ENCODE data around the gene NALF2.

Gene NALF2

GRCh38 chrX:69535661-69536060, 31.5 kb downstream of the NALF2 start:
- Histone ChIP-seq H3K36me3 (ENCODE audit: control insufficient read depth, insufficient read depth, low read length) (no peaks in the 10 kb centered on the region), H3K27ac (ENCODE audit: low read depth, low read length) (no peak overlapping the region), H3K4me1 (ENCODE audit: control insufficient read depth, insufficient read depth, low read length) (no peaks in the 10 kb centered on the region), H3K9ac (ENCODE audit: low read length) (no peak overlapping the region), H3K4me3 (ENCODE audit: low read length) (no peak overlapping the region), H3K27me3 (ENCODE audit: control insufficient read depth, insufficient read depth, low read length) (no peaks in the 10 kb centered on the region)

- H3K4me1 ChIP-seq (ENCODE audit: control insufficient read depth, insufficient read depth, low read length): no peaks in the 10 kb centered on the region
- no peak overlapping the region for H3K9ac ChIP-seq (ENCODE audit: low read length)
- H3K27me3 ChIP-seq (ENCODE audit: control insufficient read depth, insufficient read depth, low read length): no peaks in the 10 kb centered on the region
- no peaks in the 10 kb centered on the region for H3K36me3 ChIP-seq (ENCODE audit: control insufficient read depth, insufficient read depth, low read length)
- no peak overlapping the region for H3K27ac ChIP-seq (ENCODE audit: low read depth, low read length)
- peak overlapping the region; percentile 45 for H3K4me3 ChIP-seq (ENCODE audit: low read length)
Measured at GRCh38 chrX:69538321-69538876, 34.3 kb downstream of the NALF2 start.

GRCh38 chrX:69539437-69539836, 35.3 kb downstream of the NALF2 start:
- Histone ChIP-seq H3K36me3 (ENCODE audit: control insufficient read depth, insufficient read depth, low read length) (no peaks in the 10 kb centered on the region), H3K27me3 (ENCODE audit: control insufficient read depth, insufficient read depth, low read length) (no peaks in the 10 kb centered on the region), H3K4me1 (ENCODE audit: control insufficient read depth, insufficient read depth, low read length) (no peaks in the 10 kb centered on the region), H3K4me3 (ENCODE audit: low read length) (no peak overlapping the region), H3K9ac (ENCODE audit: low read length) (no peak overlapping the region), H3K27ac (ENCODE audit: low read depth, low read length) (no peak overlapping the region)

GRCh38 chrX:69541956-69542355, 37.8 kb downstream of the NALF2 start:
- Histone ChIP-seq H3K4me3 (ENCODE audit: low read length) (no peak overlapping the region), H3K27ac (ENCODE audit: low read depth, low read length) (no peak overlapping the region), H3K4me1 (ENCODE audit: control insufficient read depth, insufficient read depth, low read length) (no peaks in the 10 kb centered on the region), H3K36me3 (ENCODE audit: control insufficient read depth, insufficient read depth, low read length) (no peaks in the 10 kb centered on the region), H3K27me3 (ENCODE audit: control insufficient read depth, insufficient read depth, low read length) (no peaks in the 10 kb centered on the region), H3K9ac (ENCODE audit: low read length) (no peak overlapping the region)

- Histone ChIP-seq H3K27ac (ENCODE audit: low read depth, low read length) (no peak overlapping the region), H3K27me3 (ENCODE audit: control insufficient read depth, insufficient read depth, low read length) (no peaks in the 10 kb centered on the region), H3K4me3 (ENCODE audit: low read length) (no peak overlapping the region), H3K36me3 (ENCODE audit: control insufficient read depth, insufficient read depth, low read length) (no peaks in the 10 kb centered on the region), H3K4me1 (ENCODE audit: control insufficient read depth, insufficient read depth, low read length) (no peaks in the 10 kb centered on the region), H3K9ac (ENCODE audit: low read length) (no peak overlapping the region)
Measured at GRCh38 chrX:69543572-69543971, 39.4 kb downstream of the NALF2 start.

- H3K27me3 ChIP-seq (ENCODE audit: control insufficient read depth, insufficient read depth, low read length): no peaks in the 10 kb centered on the region
Measured at GRCh38 chrX:69546417-69546816, 42.3 kb downstream of the NALF2 start.

GRCh38 chrX:69546978-69547377, 42.9 kb downstream of the NALF2 start:
- no peak overlapping the region for H3K9ac ChIP-seq (ENCODE audit: low read length)
- H3K36me3 ChIP-seq (ENCODE audit: control insufficient read depth, insufficient read depth, low read length): no peaks in the 10 kb centered on the region
- no peaks in the 10 kb centered on the region for H3K4me1 ChIP-seq (ENCODE audit: control insufficient read depth, insufficient read depth, low read length)
- no peaks in the 10 kb centered on the region for H3K27me3 ChIP-seq (ENCODE audit: control insufficient read depth, insufficient read depth, low read length)
- no peak overlapping the region for H3K27ac ChIP-seq (ENCODE audit: low read depth, low read length)
- H3K4me3 ChIP-seq (ENCODE audit: low read length): no peak overlapping the region

More at GRCh38 chrX:69546417-69546816, 42.3 kb downstream of the NALF2 start:
- Histone ChIP-seq H3K36me3 (ENCODE audit: control insufficient read depth, insufficient read depth, low read length) (no peaks in the 10 kb centered on the region), H3K4me3 (ENCODE audit: low read length) (no peak overlapping the region), H3K4me1 (ENCODE audit: control insufficient read depth, insufficient read depth, low read length) (no peaks in the 10 kb centered on the region), H3K27ac (ENCODE audit: low read depth, low read length) (no peak overlapping the region), H3K9ac (ENCODE audit: low read length) (no peak overlapping the region)

GRCh38 chrX:69551421-69552009, 47.4 kb downstream of the NALF2 start:
- Histone ChIP-seq H3K4me1 (ENCODE audit: control insufficient read depth, insufficient read depth, low read length) (no peaks in the 10 kb centered on the region), H3K27me3 (ENCODE audit: control insufficient read depth, insufficient read depth, low read length) (no peaks in the 10 kb centered on the region), H3K27ac (ENCODE audit: low read depth, low read length) (no peak overlapping the region), H3K9ac (ENCODE audit: low read length) (no peak overlapping the region), H3K36me3 (ENCODE audit: control insufficient read depth, insufficient read depth, low read length) (no peaks in the 10 kb centered on the region), H3K4me3 (ENCODE audit: low read length) (no peak overlapping the region)

GRCh38 chrX:69552512-69552911, 48.4 kb downstream of the NALF2 start:
- Histone ChIP-seq H3K27me3 (ENCODE audit: control insufficient read depth, insufficient read depth, low read length) (no peaks in the 10 kb centered on the region), H3K4me3 (ENCODE audit: low read length) (no peak overlapping the region), H3K4me1 (ENCODE audit: control insufficient read depth, insufficient read depth, low read length) (no peaks in the 10 kb centered on the region), H3K9ac (ENCODE audit: low read length) (no peak overlapping the region), H3K27ac (ENCODE audit: low read depth, low read length) (no peak overlapping the region), H3K36me3 (ENCODE audit: control insufficient read depth, insufficient read depth, low read length) (no peaks in the 10 kb centered on the region)

Data from rectal smooth muscle tissue (tissue), 1 donor.